ENCODE data around the gene EXO5.

DNA sequence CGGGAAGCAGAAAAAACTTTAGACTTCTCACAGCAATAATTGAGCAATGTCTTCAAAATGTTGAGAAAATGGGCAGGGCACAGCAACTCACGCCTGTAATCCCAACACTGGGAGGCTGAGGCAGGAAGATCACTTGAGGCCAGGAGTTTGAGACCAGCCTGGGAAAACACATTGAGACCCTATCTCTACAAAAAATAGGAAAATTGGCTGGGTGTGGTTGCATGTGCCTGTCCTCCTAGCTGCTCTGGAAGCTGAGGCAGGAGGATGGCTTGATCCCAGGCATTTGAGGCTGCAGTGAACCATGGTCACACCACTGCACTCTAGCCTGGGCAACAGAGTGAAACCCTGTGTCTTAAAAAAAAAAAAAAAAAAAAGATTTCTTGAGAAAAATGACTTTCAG is 39.2 kb upstream of the EXO5 start:
- TF ChIP-seq, protein P1, sequence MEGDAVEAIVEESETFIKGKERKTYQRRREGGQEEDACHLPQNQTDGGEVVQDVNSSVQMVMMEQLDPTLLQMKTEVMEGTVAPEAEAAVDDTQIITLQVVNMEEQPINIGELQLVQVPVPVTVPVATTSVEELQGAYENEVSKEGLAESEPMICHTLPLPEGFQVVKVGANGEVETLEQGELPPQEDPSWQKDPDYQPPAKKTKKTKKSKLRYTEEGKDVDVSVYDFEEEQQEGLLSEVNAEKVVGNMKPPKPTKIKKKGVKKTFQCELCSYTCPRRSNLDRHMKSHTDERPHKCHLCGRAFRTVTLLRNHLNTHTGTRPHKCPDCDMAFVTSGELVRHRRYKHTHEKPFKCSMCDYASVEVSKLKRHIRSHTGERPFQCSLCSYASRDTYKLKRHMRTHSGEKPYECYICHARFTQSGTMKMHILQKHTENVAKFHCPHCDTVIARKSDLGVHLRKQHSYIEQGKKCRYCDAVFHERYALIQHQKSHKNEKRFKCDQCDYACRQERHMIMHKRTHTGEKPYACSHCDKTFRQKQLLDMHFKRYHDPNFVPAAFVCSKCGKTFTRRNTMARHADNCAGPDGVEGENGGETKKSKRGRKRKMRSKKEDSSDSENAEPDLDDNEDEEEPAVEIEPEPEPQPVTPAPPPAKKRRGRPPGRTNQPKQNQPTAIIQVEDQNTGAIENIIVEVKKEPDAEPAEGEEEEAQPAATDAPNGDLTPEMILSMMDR (IDR thresholded peaks at IDR 0.05): no peak
- TF ChIP-seq POLR2A (IDR thresholded peaks at IDR 0.05): no peak

Measured in suprapubic skin (tissue), 3 donors.